ENCODE measurements around the gene DCBLD2.

The DCBLD2 gene

DNA sequence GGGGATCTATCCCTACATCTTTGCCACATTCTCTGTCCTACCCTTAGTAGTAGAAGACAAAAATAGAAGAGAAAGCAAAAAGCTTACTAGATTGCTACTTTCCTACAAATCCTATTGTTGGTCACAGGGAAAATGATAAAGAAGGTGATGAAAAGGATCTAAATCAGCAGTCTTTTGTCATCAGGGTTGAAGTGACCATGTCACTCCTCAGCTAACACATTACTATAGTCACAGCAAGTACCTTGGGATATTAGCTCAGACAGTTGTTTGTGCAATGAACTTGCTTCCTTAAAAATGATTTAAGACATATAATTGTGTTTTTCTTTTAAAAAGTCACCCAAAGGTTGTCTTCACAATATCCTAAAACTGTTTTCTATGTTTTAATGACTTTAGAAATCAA, 132.0 kb downstream of the DCBLD2 start:
- Histone ChIP-seq H3K4me3 (ENCODE audit: low read length) (no peak overlapping the region), H3K9me3 (ENCODE audit: control insufficient read depth, insufficient read depth, low read length) (no peaks in the 10 kb centered on the region), H3K27ac (ENCODE audit: low read length) (no peak overlapping the region), H3K27me3 (ENCODE audit: control insufficient read depth, insufficient read depth, low read length) (no peaks in the 10 kb centered on the region), H3K4me1 (ENCODE audit: control insufficient read depth, insufficient read depth, low read length) (no peaks in the 10 kb centered on the region), H3K36me3 (ENCODE audit: control insufficient read depth, insufficient read depth, low read length) (no peaks in the 10 kb centered on the region)
- no peak for DNase-seq (ENCODE audit: low read depth, low spot score)

DNA sequence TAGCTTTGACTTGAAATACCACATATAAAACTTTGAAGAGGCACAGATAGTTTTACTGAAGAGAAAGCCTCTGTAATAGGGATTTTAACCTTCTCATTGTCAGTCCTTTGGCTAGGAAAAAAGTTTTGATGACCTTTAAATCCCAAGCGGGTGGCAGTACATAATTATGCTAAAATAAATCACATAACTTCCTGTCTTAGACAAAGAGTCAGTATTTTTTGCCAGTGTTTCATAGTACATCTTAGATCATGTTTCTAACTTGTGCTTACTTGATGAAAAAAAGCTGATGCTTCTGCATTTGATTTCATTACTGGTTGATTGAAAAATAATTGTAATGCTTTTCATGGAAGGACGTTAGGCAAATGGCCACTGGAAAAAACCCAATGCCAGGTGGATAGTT, 132.5 kb downstream of the DCBLD2 start:
- WGBS (ENCODE audit: insufficient coverage, insufficient read length), result no CpG with 5 or more reads among the region's 2 CpGs
- Histone ChIP-seq H3K9me3 (ENCODE audit: control insufficient read depth, insufficient read depth, low read length) (no peaks in the 10 kb centered on the region), H3K4me1 (ENCODE audit: control insufficient read depth, insufficient read depth, low read length) (no peaks in the 10 kb centered on the region), H3K27ac (ENCODE audit: low read length) (no peak overlapping the region), H3K36me3 (ENCODE audit: control insufficient read depth, insufficient read depth, low read length) (no peaks in the 10 kb centered on the region), H3K27me3 (ENCODE audit: control insufficient read depth, insufficient read depth, low read length) (no peaks in the 10 kb centered on the region), H3K4me3 (ENCODE audit: low read length) (no peak overlapping the region)
- no peak for DNase-seq (ENCODE audit: low read depth, low spot score)

DNA sequence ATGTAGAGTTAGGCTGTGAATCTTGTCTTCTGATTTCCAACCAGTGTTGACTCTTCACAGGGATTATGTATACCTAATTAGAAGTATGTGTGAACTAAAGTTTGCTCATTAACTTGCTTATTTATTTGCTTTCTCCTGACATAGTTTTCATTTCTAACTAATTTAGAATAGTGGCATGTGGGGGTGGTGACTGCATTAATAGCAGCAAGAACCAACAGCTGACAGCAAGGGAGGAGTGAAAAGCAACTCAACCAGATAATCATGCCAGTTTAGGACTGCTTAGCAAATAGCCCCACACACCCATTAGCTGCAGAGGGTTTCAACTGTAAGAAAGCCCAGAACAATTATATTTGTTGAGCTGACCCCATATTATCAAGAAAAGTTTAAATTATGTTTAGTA, 134.6 kb downstream of the DCBLD2 start:
- DNase-seq (ENCODE audit: low read depth, low spot score), result no peak
- H3K27ac ChIP-seq (ENCODE audit: low read length), result no peak overlapping the region
- no peaks in the 10 kb centered on the region for H3K4me1 ChIP-seq (ENCODE audit: control insufficient read depth, insufficient read depth, low read length)
- no peaks in the 10 kb centered on the region for H3K9me3 ChIP-seq (ENCODE audit: control insufficient read depth, insufficient read depth, low read length)
- no peaks in the 10 kb centered on the region for H3K36me3 ChIP-seq (ENCODE audit: control insufficient read depth, insufficient read depth, low read length)
- H3K27me3 ChIP-seq (ENCODE audit: control insufficient read depth, insufficient read depth, low read length), result no peaks in the 10 kb centered on the region
- no peak overlapping the region for H3K4me3 ChIP-seq (ENCODE audit: low read length)

DNA sequence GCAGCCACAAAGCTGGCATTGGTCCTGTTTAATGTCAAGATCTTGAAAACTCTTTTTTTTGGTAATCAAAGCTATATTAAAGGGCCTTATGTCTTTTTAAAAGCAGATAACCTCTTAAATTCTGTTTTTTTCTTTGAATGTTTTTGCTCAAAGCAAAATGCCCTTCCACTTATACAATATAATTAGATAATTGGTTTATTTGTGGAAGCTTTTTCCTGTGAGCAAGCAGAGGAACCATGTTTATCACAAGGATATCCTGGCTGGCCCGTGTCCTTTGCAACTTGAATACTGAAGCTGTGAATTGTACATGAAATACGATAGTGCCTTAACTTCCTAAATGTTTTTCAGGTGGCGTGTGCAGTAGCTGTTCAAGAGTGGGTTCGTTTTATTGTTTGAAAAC, 135.8 kb downstream of the DCBLD2 start:
- Histone ChIP-seq H3K27me3 (ENCODE audit: control insufficient read depth, insufficient read depth, low read length) (no peaks in the 10 kb centered on the region), H3K4me1 (ENCODE audit: control insufficient read depth, insufficient read depth, low read length) (no peaks in the 10 kb centered on the region), H3K9me3 (ENCODE audit: control insufficient read depth, insufficient read depth, low read length) (no peaks in the 10 kb centered on the region), H3K4me3 (ENCODE audit: low read length) (no peak overlapping the region), H3K27ac (ENCODE audit: low read length) (no peak overlapping the region), H3K36me3 (ENCODE audit: control insufficient read depth, insufficient read depth, low read length) (no peaks in the 10 kb centered on the region)
- no CpG with 5 or more reads among the region's 4 CpGs for WGBS (ENCODE audit: insufficient coverage, insufficient read length)
- no peak for DNase-seq (ENCODE audit: low read depth, low spot score)

DNA sequence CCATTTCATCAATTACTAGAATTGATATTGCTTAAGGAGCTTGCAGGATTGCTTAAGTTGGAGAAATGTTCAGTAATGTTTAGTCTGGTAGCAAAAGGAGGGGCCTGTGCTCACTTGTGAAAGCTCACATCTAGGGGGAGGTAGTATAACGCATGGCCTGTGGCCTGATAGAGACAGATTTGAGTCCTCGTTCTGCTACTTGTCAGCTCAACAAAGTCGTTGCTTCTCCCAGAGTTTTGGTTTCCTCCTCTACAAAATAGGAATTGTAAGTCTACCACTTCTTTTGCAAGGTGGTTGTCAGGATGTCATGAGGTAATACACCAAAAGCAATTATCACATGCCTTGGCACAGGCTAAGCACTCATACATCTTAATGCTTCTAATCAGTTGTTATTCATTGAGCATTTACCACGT, 137.0 kb downstream of the DCBLD2 start:
- H3K9me3 ChIP-seq (ENCODE audit: control insufficient read depth, insufficient read depth, low read length), result no peaks in the 10 kb centered on the region
- no peak for DNase-seq (ENCODE audit: low read depth, low spot score)
- WGBS (ENCODE audit: insufficient coverage, insufficient read length), result no CpG with 5 or more reads among the region's 4 CpGs
- no peaks in the 10 kb centered on the region for H3K36me3 ChIP-seq (ENCODE audit: control insufficient read depth, insufficient read depth, low read length)
- no peak overlapping the region for H3K27ac ChIP-seq (ENCODE audit: low read length)
- H3K4me1 ChIP-seq (ENCODE audit: control insufficient read depth, insufficient read depth, low read length), result no peaks in the 10 kb centered on the region
- H3K27me3 ChIP-seq (ENCODE audit: control insufficient read depth, insufficient read depth, low read length), result no peaks in the 10 kb centered on the region
- no peak overlapping the region for H3K4me3 ChIP-seq (ENCODE audit: low read length)

DNA sequence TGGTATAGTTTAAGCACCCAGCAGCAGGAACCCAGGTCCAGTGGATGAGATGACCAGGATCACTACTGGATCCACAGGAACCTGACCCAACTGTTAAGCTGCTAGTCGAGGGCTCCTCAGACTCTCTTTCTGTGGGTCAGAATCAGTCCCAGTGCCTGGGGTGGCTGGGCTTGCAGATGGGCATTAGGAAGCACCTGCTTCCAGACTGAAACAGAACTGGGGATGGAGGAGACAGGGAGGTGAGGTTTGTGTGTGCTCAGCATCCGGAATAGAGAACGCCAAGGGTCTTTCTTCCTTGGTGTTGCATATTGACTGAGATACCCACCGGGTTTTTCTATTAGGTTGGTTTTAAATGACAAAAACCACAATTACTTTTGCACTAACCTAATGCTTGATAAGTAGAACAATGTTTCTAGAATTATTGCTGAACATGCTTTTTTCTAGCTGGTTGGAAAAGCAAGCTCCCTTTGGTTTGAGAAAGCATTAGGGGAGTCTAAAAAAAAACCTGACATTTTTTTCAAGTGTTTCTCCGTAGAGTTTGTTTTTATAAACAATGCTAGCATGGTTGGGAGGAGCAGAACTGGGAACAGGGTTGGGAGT, 137.6 kb downstream of the DCBLD2 start:
- Histone ChIP-seq H3K4me1 (ENCODE audit: control insufficient read depth, insufficient read depth, low read length) (no peaks in the 10 kb centered on the region), H3K9me3 (ENCODE audit: control insufficient read depth, insufficient read depth, low read length) (no peaks in the 10 kb centered on the region), H3K27me3 (ENCODE audit: control insufficient read depth, insufficient read depth, low read length) (no peaks in the 10 kb centered on the region), H3K27ac (ENCODE audit: low read length) (no peak overlapping the region), H3K4me3 (ENCODE audit: low read length) (no peak overlapping the region), H3K36me3 (ENCODE audit: control insufficient read depth, insufficient read depth, low read length) (no peaks in the 10 kb centered on the region)
- DNase-seq (ENCODE audit: low read depth, low spot score), result no peak
- WGBS (ENCODE audit: insufficient coverage, insufficient read length), result no CpG with 5 or more reads among the region's 5 CpGs

DNA sequence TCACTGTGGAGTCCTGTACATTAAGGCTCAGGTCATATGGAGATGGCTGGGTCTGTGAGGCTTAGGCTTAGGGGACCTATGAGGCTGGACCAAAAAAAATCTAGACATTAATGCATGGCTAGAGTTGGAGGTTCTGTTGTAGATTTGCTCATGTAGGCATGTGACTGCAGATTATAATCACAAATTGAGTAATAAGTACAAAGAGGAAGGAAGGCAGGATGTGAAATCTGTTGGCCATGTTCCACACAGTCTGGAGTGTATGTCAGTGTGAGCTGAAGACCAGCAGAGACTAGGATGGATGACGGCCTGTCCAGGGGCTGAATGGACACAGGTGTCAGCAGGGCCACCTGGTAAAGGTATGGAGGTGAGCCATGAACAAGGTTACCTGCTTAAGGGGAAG, 138.4 kb downstream of the DCBLD2 start, which contains the start of gene ST3GAL6:
Gene ST3GAL6, plus strand, starts transcription at position 265 of the 400 bp plus-strand sequence. CDS start 5,101 bp downstream, outside the sequence.
- no peaks in the 10 kb centered on the region for H3K4me1 ChIP-seq (ENCODE audit: control insufficient read depth, insufficient read depth, low read length)
- H3K27ac ChIP-seq (ENCODE audit: low read length), result no peak within 1 kb of the TSS
- H3K4me3 ChIP-seq (ENCODE audit: low read length), result no peak within 1 kb of the TSS
- H3K27me3 ChIP-seq (ENCODE audit: control insufficient read depth, insufficient read depth, low read length), result no peaks in the 10 kb centered on the region
- DNase-seq (ENCODE audit: low read depth, low spot score), result no peak
- no peaks in the 10 kb centered on the region for H3K9me3 ChIP-seq (ENCODE audit: control insufficient read depth, insufficient read depth, low read length)
- WGBS (ENCODE audit: insufficient coverage, insufficient read length), result no CpG with 5 or more reads among the region's 1 CpG
- no peaks in the 10 kb centered on the region for H3K36me3 ChIP-seq (ENCODE audit: control insufficient read depth, insufficient read depth, low read length)

DNA sequence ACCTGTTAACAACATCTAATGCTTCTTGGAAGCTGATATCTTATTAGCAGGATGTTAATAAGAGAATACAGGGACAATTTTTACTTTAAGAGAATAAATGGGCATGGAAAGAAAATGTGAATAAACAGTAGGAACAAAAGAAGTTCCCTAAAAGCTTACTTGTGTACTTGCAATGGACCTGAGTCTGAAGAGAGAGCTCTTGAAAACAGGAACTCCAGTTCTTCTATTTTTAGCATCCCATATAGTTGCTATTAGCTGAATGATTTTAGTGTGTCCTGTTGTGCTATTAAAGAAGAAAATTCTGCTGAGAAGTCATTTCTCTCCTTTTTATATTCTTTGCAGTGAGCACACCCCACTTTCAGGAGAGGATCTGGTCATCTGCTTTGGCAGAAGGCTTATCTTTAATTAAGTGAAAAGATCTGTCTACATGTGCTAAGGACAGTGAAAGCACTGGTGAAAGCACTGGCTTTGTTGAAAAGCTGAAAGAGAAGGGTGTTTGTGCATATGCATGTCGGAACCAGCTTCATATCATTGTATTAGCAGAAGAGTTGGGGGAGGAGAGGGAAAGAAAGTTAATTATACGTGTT, 139.8 kb downstream of the DCBLD2 start:
- Histone ChIP-seq H3K4me1 (ENCODE audit: control insufficient read depth, insufficient read depth, low read length) (no peaks in the 10 kb centered on the region), H3K27ac (ENCODE audit: low read length) (no peak overlapping the region), H3K27me3 (ENCODE audit: control insufficient read depth, insufficient read depth, low read length) (no peaks in the 10 kb centered on the region), H3K9me3 (ENCODE audit: control insufficient read depth, insufficient read depth, low read length) (no peaks in the 10 kb centered on the region), H3K36me3 (ENCODE audit: control insufficient read depth, insufficient read depth, low read length) (no peaks in the 10 kb centered on the region), H3K4me3 (ENCODE audit: low read length) (no peak overlapping the region)
- no peak for DNase-seq (ENCODE audit: low read depth, low spot score)
- WGBS (ENCODE audit: insufficient coverage, insufficient read length), result no CpG with 5 or more reads among the region's 2 CpGs

DNA sequence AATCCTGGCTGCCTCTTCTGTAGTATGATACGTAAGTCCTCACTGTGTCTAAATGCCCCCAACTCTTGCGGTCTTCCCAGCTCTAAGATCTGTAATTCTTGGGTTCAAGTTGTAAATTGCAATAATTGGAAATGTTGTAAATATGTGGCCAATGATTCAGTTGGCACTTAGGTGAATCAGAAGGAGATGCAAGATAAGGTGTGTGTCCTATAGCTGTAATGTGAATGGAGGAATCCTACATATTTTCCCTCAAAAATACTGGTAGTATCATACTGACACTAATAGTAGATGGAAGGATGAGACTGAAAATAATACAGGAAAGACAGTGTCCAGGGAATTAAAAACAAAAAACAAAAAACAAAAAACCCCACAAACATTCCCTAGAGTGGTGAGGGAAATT, 141.9 kb downstream of the DCBLD2 start:
- no peaks in the 10 kb centered on the region for H3K9me3 ChIP-seq (ENCODE audit: control insufficient read depth, insufficient read depth, low read length)
- no CpG with 5 or more reads among the region's 2 CpGs for WGBS (ENCODE audit: insufficient coverage, insufficient read length)
- no peaks in the 10 kb centered on the region for H3K36me3 ChIP-seq (ENCODE audit: control insufficient read depth, insufficient read depth, low read length)
- H3K4me1 ChIP-seq (ENCODE audit: control insufficient read depth, insufficient read depth, low read length), result no peaks in the 10 kb centered on the region
- no peak overlapping the region for H3K27ac ChIP-seq (ENCODE audit: low read length)
- no peak overlapping the region for H3K4me3 ChIP-seq (ENCODE audit: low read length)
- H3K27me3 ChIP-seq (ENCODE audit: control insufficient read depth, insufficient read depth, low read length), result no peaks in the 10 kb centered on the region
- DNase-seq (ENCODE audit: low read depth, low spot score), result no peak

DNA sequence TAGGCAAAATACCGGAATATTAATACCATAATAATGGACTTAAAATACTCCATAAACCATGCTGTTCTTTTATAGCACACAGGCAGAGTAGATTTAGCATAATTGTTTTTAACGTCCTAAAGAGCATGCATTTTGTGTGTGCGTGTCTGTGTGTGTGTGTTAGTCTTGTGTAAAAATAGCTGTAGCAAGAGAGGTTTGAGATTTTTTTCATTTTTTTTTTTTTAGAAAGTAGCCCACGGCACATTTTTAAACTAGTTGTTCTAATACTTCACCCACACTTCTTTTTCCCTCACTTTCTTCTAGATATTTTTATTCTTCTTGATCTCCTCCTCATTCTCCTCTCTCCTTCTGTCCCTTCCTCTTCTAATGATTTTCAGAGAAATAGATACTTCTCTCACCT, 145.9 kb downstream of the DCBLD2 start:
- H3K27ac ChIP-seq (ENCODE audit: low read length), result no peak overlapping the region
- no peak for DNase-seq (ENCODE audit: low read depth, low spot score)
- no CpG with 5 or more reads among the region's 4 CpGs for WGBS (ENCODE audit: insufficient coverage, insufficient read length)
- no peaks in the 10 kb centered on the region for H3K9me3 ChIP-seq (ENCODE audit: control insufficient read depth, insufficient read depth, low read length)
- no peak overlapping the region for H3K4me3 ChIP-seq (ENCODE audit: low read length)
- no peaks in the 10 kb centered on the region for H3K36me3 ChIP-seq (ENCODE audit: control insufficient read depth, insufficient read depth, low read length)
- no peaks in the 10 kb centered on the region for H3K4me1 ChIP-seq (ENCODE audit: control insufficient read depth, insufficient read depth, low read length)
- no peaks in the 10 kb centered on the region for H3K27me3 ChIP-seq (ENCODE audit: control insufficient read depth, insufficient read depth, low read length)

DNA sequence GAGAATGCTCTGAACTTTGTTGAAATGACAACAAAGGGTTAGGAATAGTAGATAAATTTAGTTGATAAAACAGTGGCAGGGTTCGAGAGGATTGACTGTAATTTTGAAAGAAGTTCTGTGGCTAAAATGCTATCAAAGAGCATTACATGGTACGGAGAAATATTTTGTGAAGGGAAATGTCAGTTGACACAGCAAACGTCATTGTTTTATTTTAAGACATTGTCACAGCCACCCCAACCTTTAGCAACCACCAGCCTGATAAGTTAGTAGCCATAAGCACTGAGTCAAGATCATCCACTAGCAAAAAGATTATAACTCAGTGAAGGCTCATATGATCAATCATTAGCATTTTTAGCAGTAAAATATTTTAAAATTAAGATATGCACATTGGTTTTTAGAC, 147.0 kb downstream of the DCBLD2 start:
- Histone ChIP-seq H3K4me3 (ENCODE audit: low read length) (no peak overlapping the region), H3K27me3 (ENCODE audit: control insufficient read depth, insufficient read depth, low read length) (no peaks in the 10 kb centered on the region), H3K27ac (ENCODE audit: low read length) (no peak overlapping the region), H3K36me3 (ENCODE audit: control insufficient read depth, insufficient read depth, low read length) (no peaks in the 10 kb centered on the region), H3K9me3 (ENCODE audit: control insufficient read depth, insufficient read depth, low read length) (no peaks in the 10 kb centered on the region), H3K4me1 (ENCODE audit: control insufficient read depth, insufficient read depth, low read length) (no peaks in the 10 kb centered on the region)
- WGBS (ENCODE audit: insufficient coverage, insufficient read length), result 100% methylated on average over 1 of the region's 3 CpGs
- no peak for DNase-seq (ENCODE audit: low read depth, low spot score)
